Stimulated activated CD4-positive, alpha-beta T cell treated with anti-CD3 and anti-CD28 coated beads, Interleukin-15, amount 100 ng/mL, for 1 hour (primary cell): Measurements from ENCODE around the gene EIF4EBP3.

Experiments used
- DNase-seq, 2 donors: peaks; one replicate each; pipeline ENCODE4 v3.0.0-alpha.2; 2020; ENCODE audit warnings: low read depth in 1 of 2, low spot score in 1 of 2

The EIF4EBP3 gene

DNA sequence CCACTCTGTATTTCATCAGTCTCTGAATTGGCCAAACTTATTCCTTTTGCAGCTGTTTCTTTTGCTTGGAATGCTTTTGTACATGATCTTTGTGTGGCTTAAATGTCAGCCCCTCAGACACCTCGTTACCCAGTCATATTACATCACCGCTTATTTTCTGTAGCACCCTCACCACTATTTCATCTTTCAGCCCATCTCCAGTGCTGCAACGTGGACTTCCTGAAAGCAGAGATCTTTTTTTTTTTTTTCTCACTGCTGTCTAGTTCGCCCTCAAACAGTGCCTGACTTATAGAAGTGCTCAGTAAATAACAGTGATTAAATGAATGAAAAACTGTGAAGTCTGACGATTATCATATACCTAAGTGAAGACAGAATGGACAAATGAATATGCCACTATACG lies 9.0 kb downstream of the EIF4EBP3 start:
- DNase-seq: no peak

DNA sequence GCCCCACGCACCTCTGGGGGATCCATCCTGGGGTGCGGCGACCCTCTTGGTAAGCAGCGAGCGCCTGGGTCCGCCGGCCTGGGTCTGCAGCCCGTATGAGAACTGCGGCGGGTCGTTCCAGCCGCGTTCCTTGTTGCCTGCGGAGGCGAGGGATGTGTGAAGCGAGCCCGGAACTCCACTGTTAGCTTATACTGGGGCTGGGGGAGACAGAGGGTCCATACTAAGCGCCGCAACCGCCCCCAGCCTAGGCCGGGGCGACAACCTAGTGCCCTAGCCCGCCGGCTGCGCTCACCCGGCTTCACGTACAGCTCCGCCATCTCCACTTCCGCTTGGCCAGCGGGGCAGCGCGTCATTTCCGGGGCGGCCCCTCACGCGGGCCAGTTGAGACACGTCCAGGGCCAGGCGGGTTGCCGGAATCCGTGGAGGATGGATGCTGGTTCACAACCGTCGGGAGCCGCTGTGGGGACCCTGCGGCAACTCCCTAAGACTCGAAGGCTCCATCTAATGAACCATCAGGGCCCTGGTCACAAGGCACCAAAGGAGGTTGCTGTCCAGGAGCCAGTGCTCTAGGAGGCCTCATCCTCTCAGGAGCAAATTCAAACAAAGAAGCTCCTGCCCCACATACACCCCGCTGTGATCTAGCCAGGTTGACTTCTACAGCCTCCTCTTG lies 9.8 kb downstream of the EIF4EBP3 start, which contains the start of gene SRA1:
SRA1 (minus strand) TSS at position 338 of the 670 bp plus-strand sequence; CDS start at position 317, 21 bp downstream.
- peak; percentile 58 to 77 for DNase-seq

GRCh38 chr5:140557965-140558364 lies 10.5 kb downstream of the EIF4EBP3 start:
- no peak for DNase-seq

DNA sequence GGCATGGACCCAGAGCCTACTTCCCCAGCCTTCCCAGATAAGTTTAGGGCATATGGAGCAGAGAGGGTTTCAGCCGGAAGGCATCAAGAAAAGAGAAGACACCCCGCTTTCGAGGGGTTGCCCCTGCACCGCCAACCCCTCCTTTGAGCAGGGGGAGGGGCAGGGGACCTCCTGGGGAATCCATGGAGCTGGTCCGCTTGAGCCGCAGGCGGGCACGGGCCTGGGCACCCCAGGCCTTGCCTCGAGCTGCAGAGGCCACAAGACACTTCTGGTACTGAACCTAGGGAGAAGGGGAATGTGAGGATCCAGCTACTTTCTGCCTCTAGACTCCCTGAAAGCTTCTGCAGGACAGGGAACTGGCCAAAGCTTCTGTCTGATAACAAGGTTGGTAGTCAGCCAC lies 11.1 kb downstream of the EIF4EBP3 start:
- no peak for DNase-seq

DNA sequence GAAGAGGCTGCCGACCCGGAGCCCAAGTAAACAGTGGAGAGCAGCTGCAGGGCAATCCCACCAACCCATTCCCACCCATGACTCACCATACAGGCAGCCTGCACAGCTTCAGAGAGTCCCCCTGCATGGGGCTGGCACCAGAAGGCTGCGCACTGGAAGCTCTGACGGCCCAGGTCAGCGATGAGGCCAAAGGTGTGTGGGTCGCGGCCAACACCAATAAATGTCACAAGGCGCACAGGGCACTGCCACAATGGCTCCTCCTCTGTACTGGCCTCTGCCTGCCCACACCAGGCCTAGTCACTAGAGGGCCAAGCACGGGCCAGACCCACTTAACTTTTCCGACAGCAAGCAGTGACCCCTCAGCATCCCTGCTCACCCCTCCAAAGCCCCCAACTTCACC lies 12.8 kb downstream of the EIF4EBP3 start:
- DNase-seq: no peak

DNA sequence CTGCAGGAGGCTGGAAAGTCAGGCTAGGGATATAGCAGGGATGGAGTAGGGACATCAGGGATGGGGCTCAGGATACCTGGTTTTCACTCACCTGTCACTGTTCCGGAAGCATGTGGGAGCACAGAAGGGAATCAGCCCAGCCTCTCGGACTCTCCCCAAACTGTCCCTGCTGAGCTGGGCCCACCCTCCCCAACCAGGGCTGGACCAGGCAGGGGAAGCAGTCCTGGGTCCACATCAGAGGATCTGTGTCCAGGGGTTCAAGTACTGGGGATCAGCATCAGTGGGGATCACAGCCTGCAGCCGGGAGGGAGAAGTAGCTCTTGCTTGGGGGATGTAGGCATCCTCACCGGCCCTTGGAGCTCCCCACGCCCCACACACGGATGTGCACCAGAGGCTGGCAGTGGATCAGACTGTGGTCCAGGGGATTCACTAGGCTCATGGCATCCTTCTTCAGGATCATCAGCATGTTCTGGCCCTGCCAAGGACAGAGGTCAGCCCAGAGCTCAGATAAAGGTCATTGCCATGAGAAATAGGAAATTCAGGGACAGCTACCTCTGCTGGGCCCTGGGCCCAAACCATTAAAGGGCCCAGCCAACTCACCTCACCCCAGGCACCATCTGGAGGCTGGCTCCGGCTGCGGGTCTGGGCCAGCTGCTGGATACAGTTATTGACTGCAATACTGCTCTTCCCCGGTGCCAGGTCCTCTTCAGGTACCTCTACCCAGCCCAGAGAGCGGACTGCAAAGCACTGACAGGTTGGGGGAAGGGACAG lies 14.5 kb downstream of the EIF4EBP3 start:
- DNase-seq: no peak

GRCh38 chr5:140563596-140563995 lies 16.1 kb downstream of the EIF4EBP3 start:
- no peak for DNase-seq

DNA sequence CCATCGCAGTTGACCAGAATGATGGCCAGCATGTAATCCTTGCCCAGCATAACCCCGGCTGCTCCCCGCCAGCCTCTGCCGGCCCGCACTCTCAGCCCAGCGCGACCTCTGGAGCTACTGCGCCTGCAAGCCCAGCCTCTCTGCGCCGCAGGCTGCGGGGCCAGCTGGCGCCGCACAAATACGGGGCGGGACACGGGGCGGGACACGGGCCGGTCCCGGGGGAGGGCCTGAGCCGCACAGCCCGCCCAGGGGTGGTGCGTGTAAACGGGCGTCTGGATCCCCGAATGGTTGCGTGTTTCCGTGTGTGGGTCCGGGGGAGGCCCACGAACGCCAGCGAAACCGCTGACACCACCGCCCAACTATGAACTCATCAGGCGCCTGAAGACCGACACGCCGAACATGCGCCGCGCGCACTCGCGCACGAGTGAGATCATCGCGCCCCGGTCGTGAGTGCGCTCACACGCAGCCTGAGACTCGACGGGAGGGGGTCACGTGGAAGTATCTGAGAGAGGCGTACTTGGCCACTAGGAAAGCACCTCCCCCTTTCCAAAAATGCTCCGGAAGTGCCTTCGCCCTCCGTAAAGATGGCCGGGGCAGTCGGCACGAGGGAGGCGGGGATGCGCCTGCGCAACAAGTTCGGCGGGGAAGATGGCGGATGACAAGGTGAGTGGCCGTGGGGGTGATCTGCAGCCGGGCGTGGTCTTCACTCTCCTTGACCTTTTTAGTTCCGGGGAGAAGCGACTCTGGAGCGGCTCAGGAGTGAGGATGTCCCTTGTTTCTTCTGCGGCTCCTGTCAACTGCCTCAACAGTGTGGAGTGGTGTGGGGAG lies 16.9 kb downstream of the EIF4EBP3 start, which contains the start of the genes APBB3 and SLC35A4:
APBB3 (minus strand) TSS at position 403 of the 828 bp plus-strand sequence; CDS start at position 50, 353 bp downstream.
SLC35A4 (plus strand) TSS at position 633 of the 828 bp plus-strand sequence. CDS start 2,342 bp downstream, outside the sequence.
- peak; percentile 84 to 92 for DNase-seq

- DNase-seq: no peak
Measured at GRCh38 chr5:140565024-140565779, 17.7 kb downstream of the EIF4EBP3 start.

- DNase-seq: no peak
Measured at GRCh38 chr5:140565780-140566095, 18.3 kb downstream of the EIF4EBP3 start.

GRCh38 chr5:140566665-140567064 lies 19.2 kb downstream of the EIF4EBP3 start:
- no peak for DNase-seq

GRCh38 chr5:140567136-140567818 lies 19.8 kb downstream of the EIF4EBP3 start:
- no peak for DNase-seq

DNA sequence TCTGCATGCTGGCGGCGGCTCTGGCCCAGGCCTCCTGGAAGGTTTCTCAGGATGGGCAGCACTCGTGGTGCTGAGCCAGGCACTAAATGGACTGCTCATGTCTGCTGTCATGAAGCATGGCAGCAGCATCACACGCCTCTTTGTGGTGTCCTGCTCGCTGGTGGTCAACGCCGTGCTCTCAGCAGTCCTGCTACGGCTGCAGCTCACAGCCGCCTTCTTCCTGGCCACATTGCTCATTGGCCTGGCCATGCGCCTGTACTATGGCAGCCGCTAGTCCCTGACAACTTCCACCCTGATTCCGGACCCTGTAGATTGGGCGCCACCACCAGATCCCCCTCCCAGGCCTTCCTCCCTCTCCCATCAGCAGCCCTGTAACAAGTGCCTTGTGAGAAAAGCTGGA lies 20.4 kb downstream of the EIF4EBP3 start:
- DNase-seq: no peak

- no peak for DNase-seq
Measured at GRCh38 chr5:140568443-140569063, 21.1 kb downstream of the EIF4EBP3 start.

- DNase-seq: no peak
Measured at GRCh38 chr5:140569197-140569596, 21.7 kb downstream of the EIF4EBP3 start.

DNA sequence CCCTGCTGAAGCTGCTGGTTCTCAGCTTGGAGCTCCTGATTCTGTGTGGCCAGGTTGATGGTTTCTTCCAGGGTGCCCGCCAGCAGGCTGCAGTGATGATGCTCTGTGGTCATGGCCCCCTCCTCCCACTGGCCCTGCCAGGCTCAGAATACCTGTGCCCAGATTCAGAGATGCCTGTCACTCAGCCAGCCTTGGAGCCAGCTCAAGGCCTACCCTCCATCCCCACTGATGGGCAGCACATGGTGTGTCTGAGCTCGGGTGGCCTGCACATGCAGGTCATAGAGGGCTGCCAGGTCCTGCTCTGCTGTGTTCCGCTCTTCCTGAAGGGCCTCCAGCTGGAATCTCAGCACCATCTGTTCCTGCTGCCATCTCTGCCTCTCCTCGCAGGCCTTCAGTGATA lies 22.6 kb downstream of the EIF4EBP3 start:
- no peak for DNase-seq

DNA sequence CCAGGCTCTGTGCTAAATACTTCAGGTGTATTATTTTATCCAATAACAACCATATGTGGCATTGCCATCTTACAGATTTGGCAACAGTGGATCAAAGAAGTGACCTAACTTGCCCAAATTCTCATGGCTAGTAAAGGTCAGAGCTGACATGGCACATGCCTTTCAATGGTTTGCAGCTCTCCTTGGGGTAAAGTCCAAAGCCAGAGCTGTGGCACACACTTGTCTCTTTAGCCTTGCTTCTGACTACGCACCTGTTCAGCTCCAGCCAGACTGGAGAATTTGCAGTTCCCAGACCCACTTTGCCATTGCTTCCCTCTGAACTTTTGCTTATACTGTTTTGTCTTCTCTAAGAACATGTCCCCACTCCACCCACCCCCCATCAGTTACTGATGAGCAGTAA lies 23.0 kb downstream of the EIF4EBP3 start:
- DNase-seq: no peak

- DNase-seq: no peak
Measured at GRCh38 chr5:140571105-140571504, 23.6 kb downstream of the EIF4EBP3 start.

DNA sequence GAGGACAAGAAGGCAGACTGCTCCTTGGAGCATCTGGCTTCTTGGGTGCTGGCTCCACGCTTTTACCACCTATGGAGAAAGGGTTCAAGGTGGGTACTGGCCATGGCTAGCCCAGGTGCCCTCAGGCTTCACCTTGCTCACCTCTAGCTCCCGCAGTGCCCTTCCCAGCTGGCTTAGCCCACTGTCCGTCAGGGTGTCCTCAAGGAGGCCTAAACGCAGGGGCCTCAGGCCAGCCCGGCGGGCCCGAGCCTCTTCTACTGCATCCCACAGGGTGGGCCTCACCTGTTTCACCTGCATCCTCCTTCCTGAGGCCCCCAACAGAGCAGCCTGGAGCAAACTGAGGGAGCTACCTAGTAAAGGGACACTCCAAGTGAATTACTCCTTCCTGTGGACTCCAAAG lies 26.2 kb downstream of the EIF4EBP3 start:
- DNase-seq: no peak

DNA sequence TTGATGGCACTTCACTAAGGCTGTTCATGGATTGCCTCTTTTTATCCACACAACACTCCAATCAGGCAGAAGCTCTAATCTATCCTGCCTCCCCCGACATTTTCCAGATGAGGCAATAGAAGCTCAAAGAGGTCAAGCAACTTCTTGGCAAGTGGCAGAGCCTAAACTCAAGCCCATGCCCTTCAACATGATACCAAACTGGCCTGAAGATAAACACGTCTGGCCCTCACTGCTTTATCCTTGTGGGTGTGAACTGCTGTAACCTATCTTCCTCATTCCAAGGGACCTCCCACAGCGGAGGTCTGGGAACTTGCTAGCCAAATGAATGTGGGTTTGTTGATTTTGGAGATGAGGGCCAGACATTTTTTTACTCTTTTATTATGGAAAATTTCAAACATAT lies 26.7 kb downstream of the EIF4EBP3 start:
- DNase-seq: no peak
